MM.1S (cell line): ENCODE data around the gene OLIG2.

Experiments
- DNase-seq: peaks from one replicate; pipeline ENCODE4 v3.0.0-alpha.2; 2015
- H2AFZ ChIP-seq: fragments of 300-600 bp; sonication (generic); 2 replicates; pipeline ENCODE4 v1.6.0; 2016; ENCODE audit warnings: antibody characterized with exemption, low read length
- H3F3A ChIP-seq: fragments of 300-600 bp; sonication (generic); 2 replicates; pipeline ENCODE4 v1.6.1; 2016; ENCODE audit warnings: mild to moderate bottlenecking, antibody characterized with exemption, low read length, moderate library complexity, mixed read lengths; ENCODE audit not compliant: insufficient read depth
- H3K27ac ChIP-seq: fragments of 300-600 bp; sonication (generic); 2 replicates; pipeline ENCODE4 v1.5.1; 2016; ENCODE audit warnings: mild to moderate bottlenecking, low read length
- H3K27me3 ChIP-seq: fragments of 300-600 bp; sonication (generic); replicated peaks from 2 replicates; pipeline ENCODE4 v1.6.0; 2016; ENCODE audit warnings: low read length; ENCODE audit not compliant: insufficient read depth
- H3K36me3 ChIP-seq: fragments of 300-600 bp; sonication (generic); replicated peaks from 2 replicates; pipeline ENCODE4 v1.6.1; 2016; ENCODE audit warnings: mild to moderate bottlenecking, low read length, mixed read lengths; ENCODE audit not compliant: insufficient read depth
- H3K4me1 ChIP-seq: fragments of 300-600 bp; sonication (generic); 2 replicates; pipeline ENCODE4 v1.6.1; 2016; ENCODE audit warnings: low read length, mixed read lengths
- H3K4me2 ChIP-seq: fragments of 300-600 bp; sonication (generic); 2 replicates; pipeline ENCODE4 v1.6.0; 2016; ENCODE audit warnings: low read depth, low read length
- H3K4me3 ChIP-seq: fragments of 300-600 bp; sonication (generic); 2 replicates; pipeline ENCODE4 v1.5.1; 2016; ENCODE audit warnings: low read length, mixed read lengths
- H3K79me2 ChIP-seq: fragments of 300-600 bp; sonication (generic); 2 replicates; pipeline ENCODE4 v1.6.1; 2016; ENCODE audit warnings: mixed run types, low read length, mixed read lengths
- H3K9ac ChIP-seq: fragments of 300-600 bp; sonication (generic); 2 replicates; pipeline ENCODE4 v1.6.1; 2016; ENCODE audit warnings: low read length, mixed read lengths
- H3K9me2 ChIP-seq: fragments of 300-600 bp; sonication (generic); replicated peaks from 2 replicates; pipeline ENCODE4 v1.6.1; 2016; ENCODE audit warnings: mild to moderate bottlenecking, low read length, mixed read lengths; ENCODE audit not compliant: insufficient read depth
- H3K9me3 ChIP-seq: fragments of 300-600 bp; sonication (generic); replicated peaks from 2 replicates; pipeline ENCODE4 v1.6.1; 2016; ENCODE audit warnings: mild to moderate bottlenecking, low read length, mixed read lengths; ENCODE audit not compliant: insufficient read depth
- H4K20me1 ChIP-seq: fragments of 300-600 bp; sonication (generic); 2 replicates; pipeline ENCODE4 v1.6.1; 2016; ENCODE audit warnings: mild to moderate bottlenecking, low read length, moderate library complexity, mixed read lengths; ENCODE audit not compliant: insufficient read depth
- CTCF ChIP-seq: fragments of 300-600 bp; sonication (generic); IDR thresholded peaks from 2 replicates; pipeline ENCODE4 v1.5.1; 2016; ENCODE audit warnings: antibody characterized with exemption, low read length, mixed read lengths
- EZH2 ChIP-seq: fragments of 300-600 bp; sonication (generic); optimal IDR thresholded peaks from 2 replicates; pipeline ENCODE3; 2017; ENCODE audit warnings: low read depth, mild to moderate bottlenecking, antibody characterized with exemption, low read length, mixed read lengths
- EZH2phosphoT487 ChIP-seq: fragments of 300-600 bp; sonication (generic); IDR thresholded peaks from 2 replicates; pipeline ENCODE4 v1.6.1; 2018; ENCODE audit warnings: antibody characterized with exemption, low read length

The OLIG2 gene

GRCh38 chr21:33042812-33043211 lies 17.1 kb downstream of the OLIG2 start:
- Histone ChIP-seq H3K4me3 (no peak overlapping the region), H3K27ac (no peak overlapping the region), H3K79me2 (no peaks in the 10 kb centered on the region), H3K27me3 (no peaks in the 10 kb centered on the region), H2AFZ (no peak overlapping the region), H4K20me1 (no peaks in the 10 kb centered on the region), H3K9me2 (no peaks in the 10 kb centered on the region), H3K9me3 (no peaks in the 10 kb centered on the region), H3K4me1 (no peaks in the 10 kb centered on the region), H3K36me3 (no peaks in the 10 kb centered on the region), H3K4me2 (no peak overlapping the region), H3K9ac (no peak overlapping the region), H3F3A (no peaks in the 10 kb centered on the region)
- DNase-seq, result no peak
- no peak for TF ChIP-seq EZH2phosphoT487
- TF ChIP-seq CTCF, result no peak
- no peak for TF ChIP-seq EZH2

GRCh38 chr21:33046455-33046854 lies 20.7 kb downstream of the OLIG2 start:
- H3K27ac ChIP-seq, result no peak overlapping the region
- no peak for DNase-seq
- no peaks in the 10 kb centered on the region for H3F3A ChIP-seq
- H3K9ac ChIP-seq, result no peak overlapping the region
- no peak overlapping the region for H3K4me3 ChIP-seq
- H3K79me2 ChIP-seq, result no peaks in the 10 kb centered on the region
- no peaks in the 10 kb centered on the region for H3K27me3 ChIP-seq
- H2AFZ ChIP-seq, result no peak overlapping the region
- H3K9me3 ChIP-seq, result no peaks in the 10 kb centered on the region
- H3K4me1 ChIP-seq, result peaks cover 4% of the 10 kb centered on the region; the same call in 1 of the 2 replicates
- H3K9me2 ChIP-seq, result no peaks in the 10 kb centered on the region
- TF ChIP-seq EZH2, result no peak
- TF ChIP-seq EZH2phosphoT487, result no peak
- TF ChIP-seq CTCF, result no peak
- H3K4me2 ChIP-seq, result no peak overlapping the region
- no peaks in the 10 kb centered on the region for H4K20me1 ChIP-seq
- no peaks in the 10 kb centered on the region for H3K36me3 ChIP-seq

GRCh38 chr21:33047231-33047630 lies 21.5 kb downstream of the OLIG2 start:
- Histone ChIP-seq H4K20me1 (no peaks in the 10 kb centered on the region), H3K27ac (no peak overlapping the region), H3K27me3 (no peaks in the 10 kb centered on the region), H3K9ac (no peak overlapping the region), H3K9me2 (no peaks in the 10 kb centered on the region), H3K79me2 (no peaks in the 10 kb centered on the region), H3F3A (no peaks in the 10 kb centered on the region), H3K4me1 (peaks cover 4% of the 10 kb centered on the region; the same call in 1 of the 2 replicates), H3K4me3 (no peak overlapping the region), H3K36me3 (no peaks in the 10 kb centered on the region), H3K4me2 (no peak overlapping the region), H3K9me3 (no peaks in the 10 kb centered on the region), H2AFZ (no peak overlapping the region)
- DNase-seq, result no peak
- TF ChIP-seq EZH2 (no peak), EZH2phosphoT487 (no peak), CTCF (no peak)
